GM19438 (cell line): ENCODE measurements around the gene KDELR3.

Experiments
- ATAC-seq: cut with Tn5 transposase; IDR thresholded peaks from one replicate; pipeline ENCODE4 v1.9.1; 2021; ENCODE audit warnings: low read depth; ENCODE audit not compliant: unreplicated experiment

Gene KDELR3

GRCh38 chr22:38479096-38479837 is 11.4 kb downstream of the KDELR3 start:
- no peak for ATAC-seq

- ATAC-seq, result no peak
Measured at GRCh38 chr22:38481162-38481870, 13.4 kb downstream of the KDELR3 start.

- no peak for ATAC-seq
Measured at GRCh38 chr22:38481871-38482332, 14.0 kb downstream of the KDELR3 start.

GRCh38 chr22:38482662-38483308 is 14.9 kb downstream of the KDELR3 start:
- no peak for ATAC-seq

GRCh38 chr22:38484244-38484643 is 16.3 kb downstream of the KDELR3 start:
- ATAC-seq, result no peak

GRCh38 chr22:38485783-38486182 is 17.9 kb downstream of the KDELR3 start:
- no peak for ATAC-seq

GRCh38 chr22:38487946-38488345 is 20.1 kb downstream of the KDELR3 start:
- no peak for ATAC-seq

GRCh38 chr22:38489142-38489541 is 21.2 kb downstream of the KDELR3 start:
- no peak for ATAC-seq

- ATAC-seq, result no peak
Measured at GRCh38 chr22:38489561-38490145, 21.8 kb downstream of the KDELR3 start.

- ATAC-seq, result no peak
Measured at GRCh38 chr22:38490475-38490874, 22.6 kb downstream of the KDELR3 start.

- ATAC-seq, result no peak
Measured at GRCh38 chr22:38490915-38491314, 23.0 kb downstream of the KDELR3 start.

GRCh38 chr22:38491707-38492348 is 23.9 kb downstream of the KDELR3 start:
- ATAC-seq, result no peak

GRCh38 chr22:38494498-38494897 is 26.6 kb downstream of the KDELR3 start:
- no peak for ATAC-seq

GRCh38 chr22:38494939-38495338 is 27.0 kb downstream of the KDELR3 start:
- no peak for ATAC-seq

GRCh38 chr22:38497869-38498268 is 30.0 kb downstream of the KDELR3 start:
- no peak for ATAC-seq

- no peak for ATAC-seq
Measured at GRCh38 chr22:38501797-38502672, 34.1 kb downstream of the KDELR3 start.

GRCh38 chr22:38503021-38503420 is 35.1 kb downstream of the KDELR3 start:
- ATAC-seq, result no peak

- ATAC-seq, result no peak
Measured at GRCh38 chr22:38504731-38505540, 37.0 kb downstream of the KDELR3 start.
